Astrocyte of the cerebellum (primary cell): ENCODE measurements around the gene LUM.

Experiments
- DNase-seq: peaks from one replicate; pipeline ENCODE4 v3.0.0-alpha.2; 2011; ENCODE audit warnings: low read depth
- H3K4me3 ChIP-seq: 2 replicates; pipeline ENCODE4 v1.5.1; 2011; ENCODE audit warnings: mild to moderate bottlenecking, low read depth, low read length, moderate library complexity
- in situ Hi-C: cut with HindIII; loops from 2 replicates; pipeline ENCODE4 v1.10.0; 2017; ENCODE audit warnings: low sequenced_read_pairs
- TF ChIP-seq, protein P1 (sequence below): IDR thresholded peaks from 2 replicates; pipeline ENCODE4 v1.5.1; 2012; ENCODE audit warnings: low read length, low read depth, moderate library complexity, mild to moderate bottlenecking; ENCODE audit errors: missing control alignments

Gene LUM

DNA sequence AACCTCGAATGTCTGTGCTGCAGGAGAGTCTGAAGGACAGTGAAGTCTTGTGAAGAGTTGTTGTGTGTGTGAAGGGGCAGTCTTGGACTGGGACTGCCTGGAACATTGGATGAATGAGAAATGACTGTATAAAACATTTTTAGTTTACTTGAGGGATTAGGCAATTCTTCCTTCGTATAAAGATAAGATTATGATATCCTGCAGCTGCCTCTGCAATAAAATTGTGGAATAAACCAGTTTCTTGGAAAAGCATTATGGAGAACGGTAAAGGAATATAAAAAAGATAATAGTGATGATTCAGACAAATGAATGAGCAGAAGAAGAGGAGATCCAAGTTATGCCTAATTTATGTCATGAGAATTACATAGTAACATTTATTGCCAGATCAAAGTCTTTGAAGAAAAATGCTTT, 30.9 kb upstream of the LUM start:
- DNase-seq = no peak
- TF ChIP-seq, protein P1, sequence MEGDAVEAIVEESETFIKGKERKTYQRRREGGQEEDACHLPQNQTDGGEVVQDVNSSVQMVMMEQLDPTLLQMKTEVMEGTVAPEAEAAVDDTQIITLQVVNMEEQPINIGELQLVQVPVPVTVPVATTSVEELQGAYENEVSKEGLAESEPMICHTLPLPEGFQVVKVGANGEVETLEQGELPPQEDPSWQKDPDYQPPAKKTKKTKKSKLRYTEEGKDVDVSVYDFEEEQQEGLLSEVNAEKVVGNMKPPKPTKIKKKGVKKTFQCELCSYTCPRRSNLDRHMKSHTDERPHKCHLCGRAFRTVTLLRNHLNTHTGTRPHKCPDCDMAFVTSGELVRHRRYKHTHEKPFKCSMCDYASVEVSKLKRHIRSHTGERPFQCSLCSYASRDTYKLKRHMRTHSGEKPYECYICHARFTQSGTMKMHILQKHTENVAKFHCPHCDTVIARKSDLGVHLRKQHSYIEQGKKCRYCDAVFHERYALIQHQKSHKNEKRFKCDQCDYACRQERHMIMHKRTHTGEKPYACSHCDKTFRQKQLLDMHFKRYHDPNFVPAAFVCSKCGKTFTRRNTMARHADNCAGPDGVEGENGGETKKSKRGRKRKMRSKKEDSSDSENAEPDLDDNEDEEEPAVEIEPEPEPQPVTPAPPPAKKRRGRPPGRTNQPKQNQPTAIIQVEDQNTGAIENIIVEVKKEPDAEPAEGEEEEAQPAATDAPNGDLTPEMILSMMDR = no peak
- in situ Hi-C loops = no loop called here
- H3K4me3 ChIP-seq = no peak overlapping the region

DNA sequence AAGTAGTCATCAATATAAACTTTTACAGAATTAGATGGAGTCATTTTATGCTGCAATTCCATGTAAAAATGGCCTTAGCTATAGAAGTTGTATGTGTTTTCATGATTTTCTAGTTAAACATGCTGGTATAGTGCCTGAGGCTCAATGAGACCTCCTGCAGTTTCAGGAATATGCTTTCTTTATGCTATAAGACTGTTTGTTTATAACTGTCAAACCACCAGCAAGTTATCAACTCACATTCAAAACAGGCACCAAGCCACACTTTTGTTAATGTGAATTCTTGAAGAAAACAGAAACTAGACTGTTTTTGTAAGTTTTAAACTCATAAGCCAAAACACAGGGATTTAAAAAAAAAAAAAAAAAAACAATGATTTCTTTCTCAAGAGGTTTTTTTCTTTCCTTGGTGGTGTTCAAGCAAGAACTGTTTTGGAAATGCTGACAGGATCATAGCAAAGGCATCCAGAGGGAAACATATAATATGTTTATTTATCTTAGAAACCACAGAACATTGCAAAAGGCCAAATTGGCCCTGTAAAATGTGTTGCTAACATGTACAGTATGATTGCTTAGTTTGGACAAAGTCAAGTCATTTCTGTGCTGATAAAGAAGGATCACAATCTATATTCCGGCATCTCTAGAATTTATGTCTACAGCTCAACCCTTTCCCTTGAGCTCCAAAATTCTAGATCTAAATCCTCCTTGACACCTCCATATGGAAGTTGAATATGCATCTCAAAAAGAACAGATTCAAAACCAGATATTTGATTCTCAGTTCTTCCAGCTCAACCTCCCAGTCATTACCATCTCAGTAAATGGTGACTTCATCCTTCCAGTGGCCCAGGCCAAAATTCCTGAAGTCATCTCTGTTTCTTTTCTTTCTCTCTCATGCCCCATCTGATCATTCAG, 29.0 kb upstream of the LUM start:
- peak; percentile 76 for DNase-seq
- H3K4me3 ChIP-seq = no peak overlapping the region
- TF ChIP-seq, protein P1 = no peak
- in situ Hi-C loops = no loop called here

DNA sequence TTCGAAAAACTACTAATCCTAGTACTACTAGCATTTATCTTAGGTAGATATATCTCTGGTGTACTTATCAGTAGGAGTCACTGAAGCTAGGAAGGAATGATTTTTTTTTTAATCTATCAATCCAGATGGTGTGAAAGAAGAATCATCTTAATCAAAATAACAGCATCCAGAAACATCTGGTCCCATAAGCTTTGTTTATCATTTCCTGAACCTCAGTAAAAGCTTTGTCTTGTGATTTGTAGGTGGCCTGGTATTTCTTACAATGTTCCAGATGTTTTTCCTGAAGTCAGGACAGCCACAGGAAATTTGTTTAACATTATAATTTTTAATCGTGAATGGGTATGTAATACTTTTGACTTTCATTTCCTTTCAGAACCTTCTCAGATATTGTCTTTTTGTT, 28.0 kb upstream of the LUM start:
- TF ChIP-seq, protein P1 = no peak
- no peak overlapping the region for H3K4me3 ChIP-seq
- DNase-seq = no peak
- in situ Hi-C loops = no loop called here

- H3K4me3 ChIP-seq = no peak overlapping the region
- TF ChIP-seq, protein P1 = no peak
- in situ Hi-C loops = no loop called here
- no peak for DNase-seq
Observed at GRCh38 chr12:91138337-91138920, 27.1 kb upstream of the LUM start.

DNA sequence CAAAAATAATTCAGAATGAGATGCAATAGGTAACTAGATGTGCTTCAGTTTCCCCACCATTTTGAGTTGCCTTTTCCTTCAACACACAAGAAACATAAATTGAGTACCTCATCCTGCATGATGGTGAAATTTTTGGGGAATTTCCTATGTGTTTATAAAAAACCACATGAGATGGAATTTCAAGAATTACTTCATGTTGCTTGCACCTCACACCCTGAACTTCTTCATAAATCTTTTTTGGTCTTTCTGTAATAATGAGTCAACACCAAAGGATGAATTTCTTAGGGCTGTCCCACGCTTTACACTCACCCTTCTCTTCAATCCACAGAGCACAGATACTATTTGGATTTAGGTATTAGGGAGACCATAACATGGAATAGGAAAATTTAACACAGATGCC, 22.6 kb upstream of the LUM start:
- DNase-seq = no peak
- in situ Hi-C loops = no loop called here
- TF ChIP-seq, protein P1 = no peak
- no peak overlapping the region for H3K4me3 ChIP-seq

- DNase-seq = no peak
- TF ChIP-seq, protein P1 = no peak
- H3K4me3 ChIP-seq = no peak overlapping the region
- in situ Hi-C loops = no loop called here
Observed at GRCh38 chr12:91129662-91130362, 18.5 kb upstream of the LUM start.
